Fibroblast of the conjunctiva (primary cell): ENCODE measurements around the gene RIOK3.
"Not testable (repeated sequence)": the region's sequence is repeated elsewhere in the genome, so short reads cannot be mapped to it uniquely, and the experiment has no call there.

Experiments used
- DNase-seq: peaks from one replicate; pipeline ENCODE4 v3.0.0-alpha.2; 2010; ENCODE audit warnings: low read depth

Gene RIOK3

DNA sequence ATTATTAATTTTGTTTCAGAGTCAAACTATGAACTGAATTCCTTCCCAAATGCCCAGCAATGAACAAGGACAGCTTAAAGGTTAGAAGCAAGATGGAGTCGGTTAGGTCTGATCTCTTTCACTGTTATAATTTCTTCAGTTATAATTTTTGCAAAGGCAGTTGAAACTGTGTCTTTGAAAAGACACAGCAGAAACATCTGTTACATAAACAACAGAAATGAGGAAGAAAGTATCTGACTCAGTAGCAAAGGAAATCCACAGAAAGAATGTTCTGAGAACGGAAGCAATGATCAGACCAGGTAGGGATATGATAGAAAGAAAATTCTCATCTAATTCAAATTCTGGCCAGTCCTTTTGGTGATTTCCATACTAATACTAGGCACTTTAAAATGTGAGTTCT lies 45.0 kb downstream of the RIOK3 start:
- no peak for DNase-seq

- peak; percentile 60 for DNase-seq
Observed at GRCh38 chr18:23498877-23499276, 45.8 kb downstream of the RIOK3 start.

DNA sequence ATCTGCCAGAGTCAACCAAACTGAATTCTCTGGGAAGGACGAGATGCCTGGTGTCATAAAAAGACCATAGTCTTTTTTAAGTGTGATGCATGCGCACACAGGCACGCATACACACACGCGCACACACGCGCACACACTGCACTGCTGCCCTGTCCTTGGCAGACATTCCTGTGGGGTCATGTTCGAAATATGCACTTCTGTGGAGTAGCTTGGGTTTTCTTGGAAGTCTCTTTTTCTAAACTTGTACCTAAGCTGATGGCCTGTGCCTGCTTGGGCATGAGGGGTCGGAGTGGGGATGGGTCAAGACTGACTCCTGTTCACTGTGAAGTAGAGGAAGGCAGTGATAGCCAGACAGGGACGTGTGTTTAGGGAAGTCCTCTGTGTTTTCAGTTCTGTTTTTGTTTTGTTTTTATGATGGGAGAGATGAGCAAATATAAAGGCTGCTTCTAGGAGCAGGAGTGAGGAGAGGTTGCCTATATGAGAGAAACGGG lies 46.2 kb downstream of the RIOK3 start:
- DNase-seq: no peak

GRCh38 chr18:23501626-23502025 lies 48.5 kb downstream of the RIOK3 start:
- no peak for DNase-seq

DNA sequence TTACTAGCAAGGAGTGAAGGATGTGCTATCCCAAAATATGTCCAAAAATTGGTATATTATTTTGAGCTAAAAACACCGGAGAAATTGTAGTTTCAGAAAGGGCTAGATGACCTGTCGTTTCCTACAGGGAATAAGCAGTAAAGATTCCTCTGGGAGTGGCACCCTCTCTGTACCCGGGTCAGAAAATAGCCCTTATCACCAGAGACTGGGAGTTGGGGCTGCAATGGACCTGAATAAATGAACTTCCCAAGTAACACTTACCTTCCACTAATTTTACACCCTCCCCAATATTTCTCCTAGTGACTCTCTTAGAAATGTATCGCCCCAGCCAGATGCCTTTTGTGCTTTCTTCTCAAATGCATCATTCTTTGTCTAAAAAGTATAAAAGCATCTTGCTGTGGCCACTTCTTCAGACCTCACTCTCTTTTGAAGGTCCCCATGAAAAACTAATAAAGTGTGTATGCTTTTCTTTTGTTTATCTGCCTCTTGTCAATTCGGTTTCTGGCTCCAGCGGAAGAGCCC lies 49.5 kb downstream of the RIOK3 start:
- no peak for DNase-seq

GRCh38 chr18:23503038-23503962 lies 50.2 kb downstream of the RIOK3 start, which contains the start of gene RMC1:
Gene RMC1 (plus strand): TSS chr18:23503511. CDS start chr18:23503619, 108 bp downstream.
- peak; percentile 84 for DNase-seq

DNA sequence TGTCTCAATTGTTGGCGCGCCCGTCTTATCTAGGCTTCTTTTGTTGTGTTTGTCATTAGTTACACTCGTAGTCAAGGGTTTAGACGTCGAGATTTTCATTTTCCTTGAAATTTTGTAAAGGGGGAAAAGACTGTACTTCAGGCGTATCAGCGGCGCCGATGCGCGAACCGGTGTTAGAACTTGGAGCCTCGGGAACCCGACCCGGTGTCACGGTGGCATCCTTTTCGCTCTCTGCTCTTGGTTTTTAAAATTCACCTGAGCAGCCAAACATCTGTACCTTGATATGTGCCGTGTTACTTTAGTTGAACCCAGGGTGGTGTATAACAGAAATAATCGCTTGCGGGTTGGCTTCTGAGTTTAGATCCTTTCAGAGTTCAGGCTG lies 50.9 kb downstream of the RIOK3 start:
- no peak for DNase-seq

- DNase-seq: no peak
Observed at GRCh38 chr18:23504720-23505119, 51.6 kb downstream of the RIOK3 start.

- no peak for DNase-seq
Observed at GRCh38 chr18:23506393-23506792, 53.3 kb downstream of the RIOK3 start.

DNA sequence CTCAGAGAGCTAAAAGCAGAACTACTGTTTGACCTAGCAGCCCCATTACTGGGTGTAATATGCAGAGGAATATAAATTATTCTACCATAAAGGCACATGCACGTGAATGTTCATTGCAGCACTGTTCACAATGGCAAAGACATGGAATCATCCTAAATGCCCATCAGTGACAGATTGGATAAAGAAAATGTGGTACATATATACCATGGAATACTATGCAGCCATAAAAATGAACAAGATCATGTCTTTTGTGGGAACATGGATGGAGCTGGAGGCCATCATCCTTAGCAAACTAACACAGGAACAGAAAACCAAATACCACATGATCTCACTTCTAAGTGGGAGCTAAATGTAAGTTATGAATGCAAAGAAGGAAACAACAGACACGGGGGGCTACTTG lies 57.8 kb downstream of the RIOK3 start:
- DNase-seq: not testable (repeated sequence)

DNA sequence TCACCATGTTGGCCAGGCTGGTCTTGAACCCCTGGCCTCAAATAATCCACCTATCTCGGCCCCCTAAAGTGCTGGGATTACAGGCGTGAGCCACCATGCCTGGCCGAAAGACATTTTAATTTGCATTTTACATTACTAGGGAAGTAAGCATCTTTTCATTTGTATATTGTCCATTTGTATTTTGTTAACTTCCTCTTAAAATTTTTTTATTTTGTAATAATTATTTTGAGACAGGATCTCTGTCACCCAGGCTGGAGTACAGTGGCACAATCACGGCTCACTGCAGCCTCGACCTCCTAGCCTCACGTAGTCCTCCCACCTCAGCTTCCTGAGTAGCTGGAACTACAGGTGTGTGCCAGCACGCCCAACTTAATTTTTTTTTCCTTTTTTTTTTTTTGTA lies 59.1 kb downstream of the RIOK3 start:
- not testable (repeated sequence) for DNase-seq

DNA sequence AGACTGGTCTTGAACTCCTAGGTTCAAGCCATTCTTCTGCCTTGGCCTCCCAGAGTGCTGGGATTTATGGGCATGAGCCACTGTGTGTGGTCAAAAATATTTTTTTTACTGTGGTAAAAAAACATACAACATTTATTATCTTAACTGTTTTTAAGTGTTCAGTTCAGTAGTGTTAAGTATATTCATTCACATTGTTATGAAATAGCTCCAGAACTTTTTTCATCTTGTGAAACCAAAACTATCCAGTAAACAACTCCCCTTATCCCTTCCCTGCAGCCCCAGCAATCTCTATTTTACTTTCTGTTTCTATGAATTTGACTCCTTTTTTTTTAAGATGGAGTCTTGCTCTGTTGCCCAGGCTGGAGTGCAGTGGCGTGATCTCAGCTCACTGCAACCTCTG lies 59.6 kb downstream of the RIOK3 start:
- no peak for DNase-seq

GRCh38 chr18:23515911-23516546 lies 62.9 kb downstream of the RIOK3 start:
- peak; percentile 64 for DNase-seq

GRCh38 chr18:23519734-23520133 lies 66.6 kb downstream of the RIOK3 start:
- DNase-seq: no peak

GRCh38 chr18:23521271-23521670 lies 68.2 kb downstream of the RIOK3 start:
- DNase-seq: no peak

- no peak for DNase-seq
Observed at GRCh38 chr18:23521907-23522306, 68.8 kb downstream of the RIOK3 start.

GRCh38 chr18:23523429-23524212 lies 70.5 kb downstream of the RIOK3 start:
- no peak for DNase-seq

DNA sequence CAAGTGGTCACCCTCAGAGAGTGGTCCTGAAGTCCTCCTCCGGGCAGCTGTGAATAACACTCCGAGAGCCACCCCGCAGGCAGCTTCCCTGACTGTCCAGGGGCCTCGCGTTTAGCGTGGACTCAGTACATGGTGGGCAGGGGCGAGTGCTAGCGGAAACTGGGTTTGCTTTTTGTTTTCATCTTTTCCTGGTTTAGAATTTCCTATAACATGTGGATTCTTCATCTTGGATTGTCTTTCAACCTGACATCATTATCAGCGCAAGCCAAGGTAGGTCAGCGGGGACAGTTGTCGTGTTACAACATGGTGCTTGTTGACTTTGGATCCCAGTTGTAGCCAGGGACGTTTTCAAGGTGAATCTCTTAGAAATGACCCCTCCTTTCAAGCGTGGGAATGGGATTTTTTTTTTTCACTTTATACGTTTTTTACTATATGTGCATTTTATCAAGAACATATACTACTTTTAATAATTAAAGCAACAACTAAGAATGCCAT lies 71.2 kb downstream of the RIOK3 start:
- DNase-seq: no peak

DNA sequence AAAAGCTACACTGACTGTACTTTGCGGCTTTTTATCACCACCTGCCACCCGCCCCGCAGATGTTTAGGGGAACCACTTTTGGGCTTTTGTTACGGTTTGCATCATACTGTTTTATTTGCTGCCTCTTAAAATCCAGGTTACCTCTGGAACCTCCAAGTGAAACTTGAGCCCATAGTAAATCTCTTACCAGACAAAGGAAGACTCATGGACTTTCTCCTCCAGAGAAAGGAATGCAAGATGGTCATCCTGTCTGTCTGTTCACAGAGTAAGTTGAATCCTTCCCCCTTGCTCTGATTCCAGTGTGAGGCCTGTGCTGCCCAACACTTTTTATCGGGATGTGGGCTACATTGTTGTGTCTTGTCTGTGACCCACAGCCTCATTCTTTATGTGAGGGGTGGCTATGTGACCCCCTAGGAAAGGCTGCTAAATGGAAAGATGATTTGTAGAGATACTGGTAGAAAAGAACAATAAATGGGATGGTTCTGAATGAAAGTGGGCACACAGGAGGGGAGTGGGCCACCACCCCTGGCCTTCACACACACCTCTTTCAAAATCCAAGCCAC lies 73.5 kb downstream of the RIOK3 start:
- DNase-seq: no peak

- DNase-seq: peak; percentile 30
Observed at GRCh38 chr18:23528580-23529472, 75.7 kb downstream of the RIOK3 start.

- no peak for DNase-seq
Observed at GRCh38 chr18:23529604-23530003, 76.5 kb downstream of the RIOK3 start.
